PC-3 (cell line): ENCODE data around the gene COLEC11. TPM values are rescaled to one million over a fixed set of nuclear protein-coding genes. Genes with fewer than 3 reads are reported as not detected.

Source experiments
- ATAC-seq: fragments of 200-7000 bp; cut with Tn5 transposase; 2 replicates; pipeline ENCODE4 v1.9.1; 2020; ENCODE audit warnings: mild to moderate bottlenecking, moderate library complexity
- BruUV-seq: library from RNA; stranded (reverse); fragments of 400-500 nt; replicated peaks from 2 replicates; lab custom pipeline; 2021; lab: Mats Ljungman, UMichigan
- CTCF ChIA-PET: fragments of 300-600 bp; sonication (Branson Sonifier 250); formaldehyde crosslinking; loops from one replicate; lab custom pipeline; 2022; ENCODE audit warnings: antibody characterized with exemption; lab: Charles Lee
- POLR2A ChIA-PET: fragments of 300-600 bp; sonication (Branson Sonifier 250); formaldehyde crosslinking; loops from one replicate; lab custom pipeline; 2022; ENCODE audit warnings: antibody characterized with exemption; ENCODE audit not compliant: unreplicated experiment; lab: Charles Lee
- DNase-seq: peaks from one replicate; pipeline ENCODE4 v3.0.0-alpha.2; 2015
- H2AFZ ChIP-seq: fragments of 300-600 bp; sonication (generic); 2 replicates; pipeline ENCODE4 v1.6.0; 2016; ENCODE audit warnings: antibody characterized with exemption, low read length
- H3F3A ChIP-seq: fragments of 300-600 bp; sonication (generic); one replicate; pipeline ENCODE4 v1.6.0; 2017; ENCODE audit warnings: antibody characterized with exemption, low read length, control low read depth, mild to moderate bottlenecking; ENCODE audit not compliant: unreplicated experiment
- H3K27ac ChIP-seq: fragments of 300-600 bp; sonication (generic); 2 replicates; pipeline ENCODE4 v1.5.1; 2016; ENCODE audit warnings: mild to moderate bottlenecking, low read length
- H3K27me3 ChIP-seq: fragments of 300-600 bp; sonication (generic); 2 replicates; pipeline ENCODE4 v1.6.1; 2016; ENCODE audit warnings: low read length, mixed read lengths
- H3K36me3 ChIP-seq: fragments of 300-600 bp; sonication (generic); 2 replicates; pipeline ENCODE4 v1.6.1; 2016; ENCODE audit warnings: low read depth, mixed run types, low read length, mixed read lengths
- H3K4me1 ChIP-seq: fragments of 300-600 bp; sonication (generic); 2 replicates; pipeline ENCODE4 v1.5.1; 2016; ENCODE audit warnings: low read length; ENCODE audit not compliant: insufficient read depth
- H3K4me2 ChIP-seq: fragments of 300-600 bp; sonication (generic); 2 replicates; pipeline ENCODE4 v1.6.0; 2016; ENCODE audit warnings: low read length
- H3K4me3 ChIP-seq: fragments of 300-600 bp; sonication (generic); 2 replicates; pipeline ENCODE4 v1.5.1; 2016; ENCODE audit warnings: mild to moderate bottlenecking, low read length, mixed read lengths
- H3K79me2 ChIP-seq: fragments of 300-600 bp; sonication (generic); 2 replicates; pipeline ENCODE4 v1.6.1; 2017; ENCODE audit warnings: low read length, mixed read lengths
- H3K9ac ChIP-seq: fragments of 300-600 bp; sonication (generic); 2 replicates; pipeline ENCODE4 v1.6.0; 2016; ENCODE audit warnings: mild to moderate bottlenecking, low read length
- H3K9me2 ChIP-seq: fragments of 300-600 bp; sonication (generic); replicated peaks from 2 replicates; pipeline ENCODE4 v1.6.1; 2016; ENCODE audit warnings: mixed run types, low read length, mixed read lengths
- H3K9me3 ChIP-seq: fragments of 300-600 bp; sonication (generic); 2 replicates; pipeline ENCODE4 v1.6.1; 2016; ENCODE audit warnings: low read length, mixed read lengths
- H4K20me1 ChIP-seq: fragments of 300-600 bp; sonication (generic); 2 replicates; pipeline ENCODE4 v1.6.1; 2016; ENCODE audit warnings: low read length, mixed read lengths
- EZH2 ChIP-seq: fragments of 300-600 bp; sonication (generic); IDR thresholded peaks from one replicate; pipeline ENCODE4 v1.6.1; 2017; ENCODE audit warnings: antibody characterized with exemption, mild to moderate bottlenecking, low read length; ENCODE audit not compliant: unreplicated experiment
- EZH2phosphoT487 ChIP-seq: fragments of 300-600 bp; sonication (generic); IDR thresholded peaks from 2 replicates; pipeline ENCODE4 v1.6.1; 2018; ENCODE audit warnings: mild to moderate bottlenecking, antibody characterized with exemption, low read length, borderline replicate concordance
- intact Hi-C: fragments of 100-400 bp; cut with micrococcal nuclease; formaldehyde crosslinking; loops from 2 replicates; pipeline ENCODE4 v1.9.0; 2023
- total RNA-seq: library from RNA; depleted of rRNA; stranded (reverse); fragments of >200 nt; gene quantifications from 2 replicates; pipeline ENCODE4 v1.2.3, GENCODE V29; 2014
- TF ChIP-seq, protein P1 (sequence below): fragments of 300-600 bp; sonication (generic); conservative IDR thresholded peaks from 2 replicates; pipeline ENCODE4 v1.5.1; 2017; ENCODE audit warnings: antibody characterized with exemption, low read depth, mild to moderate bottlenecking, low read length

Gene COLEC11
- total RNA-seq, 1 experiment from 2014 or later, result 0.44 TPM

DNA sequence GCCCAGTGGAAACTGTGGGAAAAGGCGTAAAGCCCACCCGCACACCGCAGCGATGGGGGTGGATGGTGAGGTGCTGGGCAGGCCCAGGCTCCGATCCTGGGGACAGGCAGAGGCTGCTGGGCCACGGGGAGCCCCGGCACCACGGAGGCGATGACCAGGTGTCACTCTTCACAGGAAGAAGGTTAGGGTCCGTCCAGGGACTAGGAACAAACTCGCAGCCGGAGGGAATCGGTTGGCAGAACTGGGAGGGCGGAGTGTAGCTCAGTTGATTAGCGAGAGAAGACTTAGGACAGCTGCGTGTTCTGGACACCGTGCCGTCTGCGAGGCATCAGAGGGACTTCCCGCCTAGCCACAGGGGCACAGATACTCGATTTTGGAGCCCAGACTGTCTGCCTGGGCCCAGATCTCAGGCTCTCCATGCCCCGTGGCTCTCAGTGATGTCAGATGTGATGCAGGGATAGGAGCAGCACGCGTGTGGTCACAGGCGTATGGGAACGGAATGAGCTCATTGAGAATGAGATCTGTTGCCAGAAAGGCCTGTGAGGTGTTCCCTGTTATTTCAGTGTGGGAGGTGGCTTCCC, 47.0 kb downstream of the COLEC11 start:
- H3K9ac ChIP-seq, result no peak overlapping the region
- no peaks in the 10 kb centered on the region for H3K36me3 ChIP-seq
- no peaks in the 10 kb centered on the region for H4K20me1 ChIP-seq
- no peak overlapping the region for H2AFZ ChIP-seq
- H3K27ac ChIP-seq, result no peak overlapping the region
- H3K27me3 ChIP-seq, result peaks cover 5% of the 10 kb centered on the region; the same call in 1 of the 2 replicates
- no peaks in the 10 kb centered on the region for H3K9me3 ChIP-seq
- no peaks in the 10 kb centered on the region for H3K9me2 ChIP-seq
- intact Hi-C loops, result no loop called here
- ATAC-seq (no peak), DNase-seq (no peak)
- no peaks in the 10 kb centered on the region for H3K4me1 ChIP-seq
- no TSS peak for BruUV-seq
- H3K4me2 ChIP-seq, result no peak overlapping the region
- H3K79me2 ChIP-seq, result no peaks in the 10 kb centered on the region
- ChIA-PET POLR2A (no interaction called here), CTCF (no interaction called here)
- H3K4me3 ChIP-seq, result no peak overlapping the region
- no peaks in the 10 kb centered on the region for H3F3A ChIP-seq
- TF ChIP-seq, protein P1, sequence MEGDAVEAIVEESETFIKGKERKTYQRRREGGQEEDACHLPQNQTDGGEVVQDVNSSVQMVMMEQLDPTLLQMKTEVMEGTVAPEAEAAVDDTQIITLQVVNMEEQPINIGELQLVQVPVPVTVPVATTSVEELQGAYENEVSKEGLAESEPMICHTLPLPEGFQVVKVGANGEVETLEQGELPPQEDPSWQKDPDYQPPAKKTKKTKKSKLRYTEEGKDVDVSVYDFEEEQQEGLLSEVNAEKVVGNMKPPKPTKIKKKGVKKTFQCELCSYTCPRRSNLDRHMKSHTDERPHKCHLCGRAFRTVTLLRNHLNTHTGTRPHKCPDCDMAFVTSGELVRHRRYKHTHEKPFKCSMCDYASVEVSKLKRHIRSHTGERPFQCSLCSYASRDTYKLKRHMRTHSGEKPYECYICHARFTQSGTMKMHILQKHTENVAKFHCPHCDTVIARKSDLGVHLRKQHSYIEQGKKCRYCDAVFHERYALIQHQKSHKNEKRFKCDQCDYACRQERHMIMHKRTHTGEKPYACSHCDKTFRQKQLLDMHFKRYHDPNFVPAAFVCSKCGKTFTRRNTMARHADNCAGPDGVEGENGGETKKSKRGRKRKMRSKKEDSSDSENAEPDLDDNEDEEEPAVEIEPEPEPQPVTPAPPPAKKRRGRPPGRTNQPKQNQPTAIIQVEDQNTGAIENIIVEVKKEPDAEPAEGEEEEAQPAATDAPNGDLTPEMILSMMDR, result no peak
- TF ChIP-seq EZH2, result no peak
- TF ChIP-seq EZH2phosphoT487, result no peak

DNA sequence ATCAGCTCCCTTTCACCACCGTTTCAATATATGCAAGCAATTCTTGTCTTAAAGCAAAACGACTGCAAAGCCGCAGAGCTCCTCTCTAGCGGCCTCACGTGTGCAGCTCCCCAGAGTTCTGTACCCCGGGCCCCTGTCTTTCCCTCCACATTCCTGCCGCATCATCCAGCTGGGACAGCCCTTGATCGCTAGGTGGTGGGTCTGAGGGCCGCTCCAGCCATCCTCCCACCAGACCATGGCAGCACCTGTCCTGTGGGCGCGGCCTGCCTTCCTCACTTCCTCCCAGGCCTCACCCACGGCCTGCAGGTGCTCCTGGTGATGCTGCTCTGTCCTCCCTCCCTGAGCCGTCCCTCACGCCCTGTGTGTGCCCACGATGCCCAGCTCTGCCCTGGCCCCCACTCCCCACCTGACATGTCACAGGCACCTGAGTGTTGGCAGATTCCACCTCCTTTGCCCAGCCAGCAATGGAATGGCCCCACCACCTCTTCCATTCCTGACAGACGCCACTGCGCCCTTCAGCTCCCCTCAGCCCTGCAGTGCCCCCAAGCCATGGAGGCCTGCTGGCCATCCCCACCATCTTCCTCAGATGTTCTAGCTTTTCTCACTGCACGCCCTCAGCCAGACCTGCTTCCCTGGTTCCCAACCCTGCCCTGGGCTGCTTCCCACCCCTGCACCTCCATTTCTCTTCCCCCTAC, 47.8 kb downstream of the COLEC11 start:
- no peak overlapping the region for H3K9ac ChIP-seq
- no peaks in the 10 kb centered on the region for H3F3A ChIP-seq
- H3K27ac ChIP-seq, result no peak overlapping the region
- no peak overlapping the region for H3K4me3 ChIP-seq
- H4K20me1 ChIP-seq, result no peaks in the 10 kb centered on the region
- H3K36me3 ChIP-seq, result no peaks in the 10 kb centered on the region
- POLR2A ChIA-PET, result no interaction called here
- intact Hi-C loops, result no loop called here
- H3K79me2 ChIP-seq, result no peaks in the 10 kb centered on the region
- no peak overlapping the region for H3K4me2 ChIP-seq
- ATAC-seq (no peak), DNase-seq (no peak)
- H3K27me3 ChIP-seq, result no peaks in the 10 kb centered on the region
- TF ChIP-seq EZH2 (no peak), EZH2phosphoT487 (no peak)
- TF ChIP-seq, protein P1, result no peak
- CTCF ChIA-PET, result no interaction called here
- H2AFZ ChIP-seq, result no peak overlapping the region
- H3K9me3 ChIP-seq, result no peaks in the 10 kb centered on the region
- H3K9me2 ChIP-seq, result no peaks in the 10 kb centered on the region
- H3K4me1 ChIP-seq, result no peaks in the 10 kb centered on the region
- BruUV-seq, result no TSS peak
